Keratinocyte (primary cell): Measurements from ENCODE around the gene DHX57. TPM values are rescaled to one million over a fixed set of nuclear protein-coding genes. Genes with fewer than 3 reads are reported as not detected.
"Not testable (repeated sequence)": the region's sequence is repeated elsewhere in the genome, so short reads cannot be mapped to it uniquely, and the experiment has no call there.

Experiments
- DNase-seq: peaks from one replicate; pipeline ENCODE4 v3.0.0-alpha.2; 2011; ENCODE audit warnings: low read depth, missing footprints, low spot score
- FAIRE-seq: peaks from 2 replicates; lab custom pipeline; 2011; peaks lifted over from hg19 to GRCh38; lab: Jason Lieb, UNC
- H2AFZ ChIP-seq: 2 replicates; pipeline ENCODE4 v1.6.0; 2012; ENCODE audit warnings: low read length, control low read depth, inconsistent platforms; ENCODE audit not compliant: control insufficient read depth
- H3K27ac ChIP-seq: 2 replicates; pipeline ENCODE4 v1.5.1; 2011; ENCODE audit warnings: low read length; ENCODE audit not compliant: control insufficient read depth, insufficient read depth
- H3K27me3 ChIP-seq: 3 replicates; pipeline ENCODE4 v1.6.0; 2011; ENCODE audit warnings: low read length; ENCODE audit not compliant: control insufficient read depth, insufficient read depth; ENCODE audit errors: extremely low read depth
- H3K36me3 ChIP-seq, 2 experiments: 2 replicates in 1 of 2; 3 replicates in 1 of 2; pipeline ENCODE4 v1.5.1; 2011; ENCODE audit warnings: low read length in 2 of 2, mild to moderate bottlenecking in 1 of 2; ENCODE audit not compliant: control insufficient read depth in 2 of 2, insufficient read depth in 2 of 2; ENCODE audit errors: extremely low read depth in 1 of 2
- H3K4me1 ChIP-seq: 3 replicates; pipeline ENCODE4 v1.5.1; 2011; ENCODE audit warnings: low read length; ENCODE audit not compliant: control insufficient read depth, insufficient read depth; ENCODE audit errors: extremely low read depth
- H3K4me2 ChIP-seq: 3 replicates; pipeline ENCODE4 v1.6.0; 2011; ENCODE audit warnings: low read depth, low read length; ENCODE audit not compliant: control insufficient read depth, insufficient read depth; ENCODE audit errors: extremely low read depth
- H3K4me3 ChIP-seq, 3 experiments: fragments of 200-600 bp in 1 of 3; sonication (generic) in 1 of 3; 2 replicates in 2 of 3; 3 replicates in 1 of 3; pipeline ENCODE4 v1.5.1; 2011 to 2016; ENCODE audit warnings: low read length in 3 of 3, mild to moderate bottlenecking in 3 of 3, control low read depth in 2 of 3, inconsistent platforms in 1 of 3, low read depth in 1 of 3, mixed read lengths in 1 of 3, mixed run types in 1 of 3, moderate library complexity in 1 of 3; ENCODE audit not compliant: control insufficient read depth in 2 of 3, insufficient read depth in 2 of 3; ENCODE audit errors: extremely low read depth in 1 of 3
- H3K79me2 ChIP-seq: 2 replicates; pipeline ENCODE4 v1.6.0; 2012; ENCODE audit warnings: low read length; ENCODE audit not compliant: control insufficient read depth, insufficient read depth
- H3K9ac ChIP-seq: 3 replicates; pipeline ENCODE4 v1.6.0; 2011; ENCODE audit warnings: low read length; ENCODE audit not compliant: control insufficient read depth, insufficient read depth; ENCODE audit errors: extremely low read depth
- H3K9me1 ChIP-seq: 3 replicates; pipeline ENCODE4 v1.6.0; 2011; ENCODE audit warnings: low read length; ENCODE audit not compliant: control insufficient read depth, insufficient read depth; ENCODE audit errors: extremely low read depth
- H3K9me3 ChIP-seq: 2 replicates; pipeline ENCODE4 v1.5.1; 2012; ENCODE audit warnings: low read depth, low read length; ENCODE audit not compliant: control insufficient read depth
- H4K20me1 ChIP-seq: 3 replicates; pipeline ENCODE4 v1.6.0; 2011; ENCODE audit warnings: low read length; ENCODE audit not compliant: control insufficient read depth, insufficient read depth; ENCODE audit errors: extremely low read depth
- EZH2 ChIP-seq: IDR thresholded peaks from one replicate; pipeline ENCODE4 v1.6.1; 2012; ENCODE audit warnings: inconsistent platforms, mild to moderate bottlenecking, low read length, moderate library complexity
- dilution Hi-C: fragments of 300-500 bp; cut with MboI; formaldehyde crosslinking; loops from one replicate; pipeline ENCODE4 v1.7.0; 2020; ENCODE audit warnings: low sequenced_read_pairs; ENCODE audit not compliant: extremely low pct_ligation_motif_present
- polyA plus RNA-seq, 5 experiments: library from polyadenylated mRNA; depleted of rRNA in 3 of 5; stranded (reverse) in 3 of 5; stranded (forward) in 1 of 5; unstranded in 1 of 5; fragments of >200 nt; gene quantifications; 1 replicate in 1 of 5; 2 replicates in 3 of 5; 3 replicates in 1 of 5; pipeline versions ENCODE4 v1.2.1 to v1.2.3, GENCODE V29; 2011 to 2012; ENCODE audit warnings: missing spikeins in 2 of 5, low read depth in 1 of 5, low replicate concordance in 1 of 5
- TF ChIP-seq, protein P1 (sequence below), 3 experiments: IDR thresholded peaks in 1 of 3; conservative IDR thresholded peaks in 1 of 3; optimal IDR thresholded peaks in 1 of 3; 2 replicates in 2 of 3; 3 replicates in 1 of 3; pipeline versions ENCODE3 to v1.5.1; 2011; ENCODE audit warnings: low read length in 3 of 3, mild to moderate bottlenecking in 3 of 3, moderate library complexity in 2 of 3, control low read depth in 1 of 3, inconsistent platforms in 1 of 3; ENCODE audit not compliant: insufficient read depth in 2 of 3; ENCODE audit errors: extremely low read depth in 1 of 3

The DHX57 gene
- polyA plus RNA-seq, 1 donor (not counting 4 experiments of a cell fraction or from before 2014, with no cell fraction given): 19.0 TPM

DNA sequence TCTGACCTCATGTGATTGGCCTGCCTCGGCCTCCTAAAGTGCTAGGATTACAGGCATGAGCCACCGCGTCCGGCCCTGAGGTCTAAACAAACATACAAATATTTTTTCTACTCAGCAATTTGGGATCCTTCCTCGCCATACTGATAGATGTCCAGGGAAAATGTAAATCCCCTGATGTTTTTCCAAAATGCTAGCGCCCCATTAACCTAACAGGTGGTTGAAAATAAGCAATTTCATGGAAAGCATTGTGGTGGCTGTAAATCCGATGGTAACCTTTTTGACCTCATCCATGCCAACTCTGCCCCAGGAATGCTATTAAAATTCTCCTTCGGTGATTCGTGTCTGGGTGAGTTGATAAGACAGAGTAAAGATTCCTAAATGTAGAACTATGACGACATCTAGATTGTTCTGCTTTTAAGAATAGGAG, 78.5 kb downstream of the DHX57 start:
- Histone ChIP-seq H3K9me3 (no peaks in the 10 kb centered on the region), H3K9me1 (no peaks in the 10 kb centered on the region), H2AFZ (no peak overlapping the region), H3K36me3 (peaks cover 3 to 7% of the 10 kb centered on the region in 2 experiments), H3K27ac (no peak overlapping the region), H4K20me1 (no peaks in the 10 kb centered on the region), H3K4me1 (no peaks in the 10 kb centered on the region), H3K9ac (no peak overlapping the region), H3K27me3 (no peaks in the 10 kb centered on the region), H3K4me2 (no peak overlapping the region), H3K79me2 (no peaks in the 10 kb centered on the region), H3K4me3 (no peak overlapping the region)
- TF ChIP-seq EZH2: no peak
- TF ChIP-seq, protein P1, sequence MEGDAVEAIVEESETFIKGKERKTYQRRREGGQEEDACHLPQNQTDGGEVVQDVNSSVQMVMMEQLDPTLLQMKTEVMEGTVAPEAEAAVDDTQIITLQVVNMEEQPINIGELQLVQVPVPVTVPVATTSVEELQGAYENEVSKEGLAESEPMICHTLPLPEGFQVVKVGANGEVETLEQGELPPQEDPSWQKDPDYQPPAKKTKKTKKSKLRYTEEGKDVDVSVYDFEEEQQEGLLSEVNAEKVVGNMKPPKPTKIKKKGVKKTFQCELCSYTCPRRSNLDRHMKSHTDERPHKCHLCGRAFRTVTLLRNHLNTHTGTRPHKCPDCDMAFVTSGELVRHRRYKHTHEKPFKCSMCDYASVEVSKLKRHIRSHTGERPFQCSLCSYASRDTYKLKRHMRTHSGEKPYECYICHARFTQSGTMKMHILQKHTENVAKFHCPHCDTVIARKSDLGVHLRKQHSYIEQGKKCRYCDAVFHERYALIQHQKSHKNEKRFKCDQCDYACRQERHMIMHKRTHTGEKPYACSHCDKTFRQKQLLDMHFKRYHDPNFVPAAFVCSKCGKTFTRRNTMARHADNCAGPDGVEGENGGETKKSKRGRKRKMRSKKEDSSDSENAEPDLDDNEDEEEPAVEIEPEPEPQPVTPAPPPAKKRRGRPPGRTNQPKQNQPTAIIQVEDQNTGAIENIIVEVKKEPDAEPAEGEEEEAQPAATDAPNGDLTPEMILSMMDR (optimal IDR thresholded peaks at IDR 0.05 in 1 of 3, IDR thresholded peaks at IDR 0.05 in 1 of 3, conservative IDR thresholded peaks at IDR 0.05 in 1 of 3; ENCODE audit: extremely low read depth in 1 of 3, insufficient read depth in 2 of 3, low read length in 3 of 3): no peak
- no peak for FAIRE-seq
- no peak for DNase-seq
- dilution Hi-C loops: no loop called here

DNA sequence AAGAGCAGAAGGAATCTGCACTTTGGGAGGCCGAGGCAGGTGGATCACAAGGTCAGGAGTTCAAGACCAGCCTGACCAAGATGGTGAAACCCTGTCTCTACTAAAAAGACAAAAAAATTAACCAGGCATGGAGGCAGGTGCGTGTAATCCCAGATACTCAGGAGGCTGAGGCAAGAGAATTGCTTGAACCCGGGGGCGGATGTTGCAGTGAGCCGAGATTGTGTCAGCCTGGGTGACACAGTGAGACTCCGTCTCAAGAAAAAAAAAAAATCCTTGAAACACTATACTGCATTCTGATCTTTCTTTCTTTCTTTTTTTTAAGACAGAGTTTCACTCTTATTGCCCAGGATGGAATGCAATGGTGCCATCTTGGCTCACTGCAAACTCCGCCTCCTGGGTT, 80.7 kb downstream of the DHX57 start:
- H3K27ac ChIP-seq, H3K4me3 ChIP-seq, H4K20me1 ChIP-seq, H3K36me3 ChIP-seq, H3K27me3 ChIP-seq, H3K4me1 ChIP-seq, H3K4me2 ChIP-seq, H3K9me3 ChIP-seq, H3K9me1 ChIP-seq, dilution Hi-C loops, DNase-seq, H2AFZ ChIP-seq, FAIRE-seq, H3K79me2 ChIP-seq, H3K9ac ChIP-seq: not testable (repeated sequence)

DNA sequence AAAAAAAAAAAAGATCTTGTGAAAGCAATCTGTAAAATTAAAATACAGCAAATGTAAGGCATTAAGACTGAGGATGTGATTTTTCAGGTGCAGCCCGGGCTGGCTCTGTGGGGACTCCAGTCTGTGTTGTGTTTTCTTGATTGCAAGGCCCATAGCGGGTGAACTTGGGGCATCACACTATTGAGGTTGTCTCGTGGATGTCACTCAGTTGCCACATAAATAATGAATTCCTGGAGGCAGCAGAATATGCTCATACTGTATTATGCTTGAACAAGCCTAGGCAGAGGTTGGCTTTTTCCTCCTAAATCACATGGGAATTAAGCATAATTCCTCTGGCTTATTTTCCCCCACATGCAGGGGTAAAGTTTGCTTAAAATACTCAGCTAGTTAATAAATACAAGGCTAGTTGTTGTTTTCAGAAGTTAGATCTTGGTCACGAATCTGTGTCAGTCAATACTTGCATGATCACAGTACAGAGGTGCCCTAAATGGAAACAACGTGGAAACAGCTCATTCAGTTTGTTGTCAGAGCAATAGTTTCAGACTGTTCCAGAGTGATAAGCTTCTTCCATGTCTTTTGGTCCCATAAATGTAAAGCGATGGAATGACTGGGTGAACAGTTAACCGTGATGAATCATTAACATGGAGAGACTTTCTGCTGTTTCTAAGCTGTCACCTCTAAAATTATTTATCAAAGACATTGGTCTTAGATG, 81.3 kb downstream of the DHX57 start:
- H3K27ac ChIP-seq: no peak overlapping the region
- DNase-seq (no peak), FAIRE-seq (no peak)
- no peak overlapping the region for H3K4me3 ChIP-seq
- no peaks in the 10 kb centered on the region for H3K9me3 ChIP-seq
- no peak overlapping the region for H3K4me2 ChIP-seq
- TF ChIP-seq, protein P1 (optimal IDR thresholded peaks at IDR 0.05 in 1 of 3, IDR thresholded peaks at IDR 0.05 in 1 of 3, conservative IDR thresholded peaks at IDR 0.05 in 1 of 3; ENCODE audit: extremely low read depth in 1 of 3, insufficient read depth in 2 of 3, low read length in 3 of 3): no peak
- TF ChIP-seq EZH2: no peak
- H3K9me1 ChIP-seq: no peaks in the 10 kb centered on the region
- no peaks in the 10 kb centered on the region for H3K79me2 ChIP-seq
- dilution Hi-C loops: no loop called here
- no peak overlapping the region for H2AFZ ChIP-seq
- no peaks in the 10 kb centered on the region for H3K4me1 ChIP-seq
- no peaks in the 10 kb centered on the region for H3K27me3 ChIP-seq
- no peak overlapping the region for H3K9ac ChIP-seq
- peaks cover 2 to 3% of the 10 kb centered on the region in 2 experiments for H3K36me3 ChIP-seq
- H4K20me1 ChIP-seq: no peaks in the 10 kb centered on the region
